Right lobe of liver (tissue), 4 donors: ENCODE data around the gene MEAF6.

Experiments
- CTCF ChIP-seq, 4 donors: fragments of 200-600 bp in 3 of 4; fragments of 450-650 bp in 1 of 4; IDR thresholded peaks; one replicate each; pipeline versions ENCODE4 v1.5.1 to v1.8.0; 2016 to 2022; ENCODE audit warnings: antibody characterized with exemption in 4 of 4, mild to moderate bottlenecking in 2 of 4
- POLR2A ChIP-seq: fragments of 450-650 bp; IDR thresholded peaks from one replicate; pipeline ENCODE4 v1.6.1; 2017; ENCODE audit warnings: antibody characterized with exemption, mild to moderate bottlenecking
- donor health status: DM: no; HTN: no; CAD: no.
- donor health status: DM: no; HTN: no; CAD: no.
- donor health status: DM: no; HTN: yes; CAD: no.

- no peak for TF ChIP-seq CTCF (IDR thresholded peaks at IDR 0.05)
- TF ChIP-seq POLR2A = no peak
Observed at GRCh38 chr1:37456614-37457013, 58.0 kb downstream of the MEAF6 start.
